ENCODE measurements around the gene MLYCD.

The MLYCD gene

DNA sequence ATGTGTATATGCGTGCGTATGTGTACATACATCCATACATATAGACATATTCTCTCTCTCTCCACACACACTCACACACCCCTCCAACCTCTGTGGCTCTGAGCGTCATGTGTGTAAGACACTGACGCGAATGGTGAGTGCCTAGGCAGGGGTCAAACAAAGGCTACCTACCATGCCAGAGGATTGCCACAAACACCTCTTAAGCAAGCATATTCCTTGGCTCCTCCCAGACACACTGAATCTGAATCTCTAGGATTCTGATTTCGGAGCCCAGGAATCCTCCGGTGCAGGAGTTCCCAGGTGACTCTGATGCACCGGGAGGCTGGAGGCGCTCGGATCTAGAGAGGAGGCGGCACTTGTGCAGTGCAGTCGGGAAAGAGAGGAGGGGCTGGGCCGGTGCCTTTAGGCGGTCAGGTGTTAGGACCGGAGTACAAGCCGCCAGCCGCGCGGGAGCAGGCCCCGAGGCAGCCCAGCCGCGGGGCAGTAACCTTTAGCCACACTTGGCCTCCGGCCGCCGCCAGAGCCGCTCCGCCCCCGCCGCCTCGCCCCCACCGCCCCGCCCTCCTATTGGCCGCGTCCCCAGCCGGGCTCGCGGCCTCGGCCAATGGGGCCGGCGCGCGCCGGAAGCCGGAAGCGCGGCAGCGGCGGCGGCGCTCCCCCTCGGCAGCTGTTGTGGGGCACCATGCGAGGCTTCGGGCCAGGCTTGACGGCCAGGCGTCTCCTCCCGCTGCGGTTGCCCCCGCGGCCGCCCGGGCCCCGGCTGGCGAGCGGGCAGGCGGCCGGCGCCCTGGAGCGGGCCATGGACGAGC lies at the start of gene MLYCD:
Gene MLYCD (plus strand): TSS at position 653 of the 809 bp plus-strand sequence. CDS start 30 bp downstream, at position 683.
- peak; percentile 64 for DNase-seq (ENCODE audit: low read depth)

- DNase-seq (ENCODE audit: low read depth) = no peak
Observed at GRCh38 chr16:83849421-83849820, 49.5 kb upstream of the MLYCD start.

GRCh38 chr16:83850947-83851346 lies 48.0 kb upstream of the MLYCD start:
- DNase-seq (ENCODE audit: low read depth) = no peak

DNA sequence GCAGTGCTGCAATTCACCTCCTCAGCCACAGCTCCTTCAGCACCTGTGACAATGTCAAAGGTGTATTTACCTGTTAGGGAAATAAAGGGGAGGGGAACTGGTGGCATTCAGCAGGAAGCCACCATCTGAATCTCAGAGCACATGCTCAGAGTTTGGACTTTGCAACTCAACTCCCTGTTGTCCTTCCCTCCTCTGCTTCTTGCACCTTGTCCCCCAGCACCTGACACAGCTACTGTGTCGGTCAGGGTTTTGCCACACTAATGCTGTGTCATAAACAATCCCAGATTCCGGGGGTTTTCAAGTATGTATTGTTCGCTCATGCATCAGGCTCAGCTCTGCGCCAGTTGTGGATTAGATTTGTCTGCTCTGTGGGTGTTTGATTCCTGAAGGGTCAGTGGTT lies 47.4 kb upstream of the MLYCD start:
- DNase-seq (ENCODE audit: low read depth) = no peak

- no peak for DNase-seq (ENCODE audit: low read depth)
Observed at GRCh38 chr16:83852774-83853173, 46.1 kb upstream of the MLYCD start.

DNA sequence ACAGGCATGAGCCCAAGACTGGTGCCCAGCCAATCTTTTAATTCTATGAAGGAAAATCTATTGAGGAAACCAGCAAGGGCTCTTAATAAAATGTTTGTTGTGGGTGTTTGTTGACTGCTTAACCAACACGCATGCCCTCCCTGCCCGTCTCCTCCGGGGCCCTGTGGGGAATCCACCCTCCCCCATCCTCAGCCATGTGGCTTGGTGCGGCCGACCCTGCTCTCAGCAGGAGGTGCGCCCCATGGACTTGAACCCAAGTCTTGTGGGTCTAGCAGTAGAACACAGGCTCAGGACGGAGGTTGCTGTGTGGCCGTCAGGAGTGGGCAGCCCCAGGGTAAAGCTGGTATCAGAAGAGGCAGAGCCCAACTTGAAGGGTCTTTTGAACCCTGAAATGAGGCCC lies 45.1 kb upstream of the MLYCD start:
- DNase-seq (ENCODE audit: low read depth) = no peak

DNA sequence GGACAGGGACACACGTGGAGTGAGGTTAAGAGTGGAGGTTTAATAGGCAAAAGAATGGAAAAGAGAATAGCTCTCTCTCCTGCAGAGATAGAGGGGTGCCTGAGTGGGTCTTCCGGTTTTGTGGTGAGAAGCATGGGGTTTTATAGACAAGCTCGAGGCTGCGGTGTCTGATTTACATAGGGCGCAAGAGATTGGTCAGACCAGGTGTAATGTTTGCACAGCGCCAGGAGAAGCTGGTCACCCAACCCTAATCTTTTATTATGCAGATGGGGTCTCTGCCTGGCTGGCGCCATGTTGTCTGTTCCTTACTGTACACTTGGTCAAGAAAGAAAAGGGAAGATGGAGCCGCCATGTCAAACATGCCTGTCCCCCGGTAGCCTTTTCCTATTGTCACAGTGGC lies 44.5 kb upstream of the MLYCD start:
- DNase-seq (ENCODE audit: low read depth) = no peak

DNA sequence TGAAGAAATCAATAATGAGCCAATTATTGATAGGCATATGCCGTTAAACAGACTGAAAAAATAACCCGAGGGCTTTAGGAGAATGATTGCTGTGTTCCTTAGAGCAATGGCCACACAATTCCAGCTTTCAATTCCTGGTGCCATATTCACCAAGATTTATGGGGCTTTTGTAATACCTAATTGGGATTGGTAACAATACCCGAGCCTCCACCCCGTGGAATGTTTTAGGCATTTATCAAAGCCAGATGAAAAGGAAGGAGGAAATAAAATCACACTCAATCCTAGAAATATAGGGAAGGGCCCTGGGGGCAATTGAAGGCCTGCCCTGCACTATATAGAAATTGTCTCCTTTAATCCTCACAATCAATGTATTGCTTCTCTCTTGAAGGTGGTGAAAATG lies 42.1 kb upstream of the MLYCD start:
- no peak for DNase-seq (ENCODE audit: low read depth)

DNA sequence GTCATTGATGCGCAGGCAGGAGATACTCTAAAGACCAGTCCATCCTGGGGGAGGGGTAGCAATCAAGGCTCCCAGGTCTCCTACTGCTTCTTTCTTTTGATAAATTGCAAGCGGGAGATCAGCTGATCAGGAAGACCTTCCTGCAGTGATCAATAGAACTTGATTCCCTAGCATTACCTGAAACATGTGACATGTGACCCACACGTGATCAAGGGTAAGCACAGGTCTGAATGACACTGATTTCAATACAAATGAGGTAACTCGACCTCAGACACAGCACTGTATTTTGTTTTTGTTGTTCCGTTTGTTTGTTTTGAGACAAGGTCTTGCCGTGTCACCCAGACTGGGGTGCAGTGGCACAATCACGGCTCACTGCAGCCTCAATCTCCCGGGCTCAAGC lies 39.6 kb upstream of the MLYCD start:
- no peak for DNase-seq (ENCODE audit: low read depth)

- DNase-seq (ENCODE audit: low read depth) = no peak
Observed at GRCh38 chr16:83862661-83863060, 36.3 kb upstream of the MLYCD start.

- no peak for DNase-seq (ENCODE audit: low read depth)
Observed at GRCh38 chr16:83863682-83864081, 35.2 kb upstream of the MLYCD start.

GRCh38 chr16:83870830-83871229 lies 28.1 kb upstream of the MLYCD start:
- DNase-seq (ENCODE audit: low read depth) = no peak

DNA sequence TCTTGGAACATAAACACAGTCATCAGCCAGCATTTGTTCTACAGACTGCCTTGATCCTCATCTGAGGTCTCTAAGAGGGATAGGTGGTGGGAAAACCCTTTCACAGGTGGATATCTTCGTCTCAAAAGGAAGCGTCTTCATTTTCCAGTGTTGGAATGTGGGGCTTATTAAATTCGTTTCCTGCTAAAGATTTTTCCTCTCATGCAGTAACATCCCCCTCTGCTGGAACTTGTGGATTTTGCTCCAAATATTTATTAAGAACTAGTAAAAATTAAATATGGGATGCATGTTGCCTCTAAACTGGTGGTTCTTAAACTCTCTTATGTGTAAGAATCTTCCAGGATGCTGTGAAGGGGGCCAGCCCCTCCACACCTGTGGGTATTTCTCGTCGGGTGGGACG lies 20.1 kb upstream of the MLYCD start:
- DNase-seq (ENCODE audit: low read depth) = no peak

DNA sequence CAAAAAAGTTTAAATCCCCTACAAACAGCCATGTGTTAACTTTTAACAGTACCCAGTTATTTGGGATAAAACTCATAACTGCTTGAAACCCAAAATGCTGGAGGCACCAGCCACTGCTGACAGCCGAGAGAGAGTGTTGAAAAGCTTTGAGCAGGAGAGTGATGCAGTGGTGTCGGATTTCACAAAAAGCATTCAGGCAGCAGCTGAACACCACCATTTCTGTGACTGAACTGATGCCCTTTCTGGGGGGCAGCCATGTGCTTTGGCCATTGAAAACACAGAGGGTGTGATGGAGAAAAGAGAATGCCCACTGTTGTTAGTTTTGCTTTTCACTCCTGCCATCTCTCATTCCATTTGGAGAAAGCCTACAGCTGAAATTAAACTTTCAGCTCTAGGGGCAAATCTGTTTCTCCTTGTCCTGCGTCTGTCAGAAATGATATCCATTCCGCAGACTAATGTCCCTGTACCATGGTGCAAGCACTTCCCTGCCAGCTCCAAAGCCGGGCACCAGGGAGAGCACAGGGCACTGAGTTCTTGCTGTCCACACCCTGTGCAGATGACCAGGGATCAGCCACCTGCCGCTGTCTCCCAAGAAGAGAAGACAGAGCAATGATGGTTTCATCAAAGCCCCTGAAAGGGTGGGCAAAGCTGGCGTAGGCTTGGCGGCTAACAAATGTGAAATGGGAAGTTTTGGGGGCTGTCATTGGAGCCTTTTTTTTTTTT lies 16.6 kb upstream of the MLYCD start:
- no peak for DNase-seq (ENCODE audit: low read depth)

DNA sequence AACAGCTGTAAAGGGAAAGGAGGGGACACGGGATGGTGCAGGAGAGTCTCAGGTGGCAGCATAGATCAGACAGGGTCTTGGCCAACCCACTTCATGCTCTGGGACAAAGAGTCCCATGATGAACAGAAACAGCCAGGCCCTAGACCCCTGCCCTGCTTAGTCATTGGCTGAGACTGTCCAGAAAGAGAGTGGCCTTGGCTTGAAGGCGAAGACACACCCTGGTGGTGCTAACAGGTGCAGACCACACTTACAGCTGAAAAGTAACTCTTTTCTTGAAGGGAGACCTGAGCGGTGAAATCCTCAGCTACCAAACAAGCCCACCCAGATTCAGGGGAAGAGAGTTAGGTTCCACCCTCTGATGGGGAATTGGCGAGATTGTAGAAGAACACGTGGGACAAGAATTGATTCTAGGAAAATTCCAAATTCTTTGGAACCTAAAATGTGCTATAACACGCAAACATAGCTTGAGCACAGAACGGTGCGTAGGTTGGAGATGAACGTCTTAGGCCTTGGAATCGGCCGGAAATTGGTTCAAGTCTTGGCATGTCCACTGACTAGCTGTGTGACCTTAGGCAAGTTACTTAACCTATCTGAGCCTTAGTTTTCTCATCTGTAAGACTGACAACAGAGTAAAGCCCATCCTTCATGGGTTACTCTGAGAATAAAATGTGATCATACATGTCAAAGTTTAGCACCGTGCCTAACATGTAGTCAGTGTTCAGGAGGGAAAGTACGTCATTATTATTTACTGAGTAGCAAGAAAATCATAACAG lies 12.5 kb upstream of the MLYCD start:
- DNase-seq (ENCODE audit: low read depth) = no peak

DNA sequence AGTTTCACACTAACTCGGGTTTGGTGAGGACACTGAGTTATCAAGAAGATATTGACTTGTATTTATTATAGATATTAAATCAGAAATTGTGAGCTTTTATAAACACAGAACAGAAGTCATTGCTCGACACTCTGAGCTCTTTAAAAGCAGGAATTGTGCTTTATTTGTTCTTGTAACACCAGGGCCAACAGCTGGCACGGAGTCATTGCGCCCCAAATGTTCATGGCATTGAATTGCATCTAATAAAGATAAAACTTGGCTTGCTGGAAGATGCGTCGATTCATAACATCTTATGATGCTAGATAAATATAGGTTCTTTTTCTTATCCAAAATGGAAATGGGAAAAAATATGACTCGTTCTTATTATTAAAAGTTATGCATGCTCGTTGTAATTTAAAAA lies 11.8 kb upstream of the MLYCD start:
- DNase-seq (ENCODE audit: low read depth) = no peak

GRCh38 chr16:83887564-83887963 lies 11.4 kb upstream of the MLYCD start:
- DNase-seq (ENCODE audit: low read depth) = no peak

DNA sequence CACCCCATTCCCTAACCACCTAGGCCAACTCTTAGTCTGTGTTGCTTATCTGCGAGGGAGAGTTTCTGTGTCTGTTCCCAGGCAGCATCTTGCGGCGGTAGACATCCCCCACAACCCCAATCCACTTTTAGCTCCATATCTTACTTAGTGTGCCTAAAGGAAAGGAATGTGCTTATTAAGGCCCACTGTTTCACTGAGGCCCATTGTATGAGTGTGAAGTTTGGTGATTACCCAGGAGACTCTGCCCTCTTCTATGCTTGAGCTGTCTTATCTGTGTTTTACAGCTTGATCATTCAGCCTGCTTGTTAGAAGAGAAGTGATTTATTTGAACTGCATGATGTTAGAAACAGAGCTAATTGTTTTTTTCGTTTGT lies 10.3 kb upstream of the MLYCD start:
- DNase-seq (ENCODE audit: low read depth) = no peak

DNA sequence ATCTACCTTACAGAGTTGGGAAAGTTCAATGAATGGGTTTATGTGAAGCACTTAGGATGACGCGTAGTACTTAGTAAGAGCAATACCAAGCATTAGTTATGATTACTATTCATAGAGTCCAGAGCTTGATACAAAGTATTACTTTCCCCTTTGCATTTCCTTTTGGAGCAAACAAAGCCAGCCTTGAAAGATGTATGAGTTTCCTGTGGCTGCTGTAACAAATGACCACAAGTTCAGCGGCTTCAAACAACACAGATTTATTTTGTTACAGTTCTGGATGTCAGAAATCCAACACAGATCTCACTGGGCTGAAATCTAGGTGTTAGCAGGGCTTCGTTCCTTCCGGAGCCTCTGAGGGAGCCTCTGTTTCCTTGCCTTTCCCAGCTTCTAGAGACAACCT lies 8.6 kb upstream of the MLYCD start:
- no peak for DNase-seq (ENCODE audit: low read depth)

- no peak for DNase-seq (ENCODE audit: low read depth)
Observed at GRCh38 chr16:83891742-83892141, 7.2 kb upstream of the MLYCD start.

DNA sequence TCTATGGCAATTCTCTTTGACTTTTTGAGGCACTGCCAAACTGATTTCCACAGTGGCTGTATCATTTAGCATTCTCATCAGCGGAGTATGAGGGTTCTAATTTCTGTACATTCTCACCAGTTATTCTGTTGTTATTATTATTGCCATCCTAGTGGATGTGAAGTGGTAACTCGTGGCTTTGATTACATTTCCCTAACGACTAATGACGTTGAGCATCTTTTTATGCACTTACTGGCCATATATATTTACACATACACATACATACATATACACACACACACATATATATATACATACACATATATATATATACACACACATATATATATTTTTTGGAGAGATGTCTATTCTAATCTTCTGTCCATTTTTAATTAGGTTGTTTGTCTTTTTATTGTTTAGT lies 3.7 kb upstream of the MLYCD start:
- DNase-seq (ENCODE audit: low read depth) = no peak

DNA sequence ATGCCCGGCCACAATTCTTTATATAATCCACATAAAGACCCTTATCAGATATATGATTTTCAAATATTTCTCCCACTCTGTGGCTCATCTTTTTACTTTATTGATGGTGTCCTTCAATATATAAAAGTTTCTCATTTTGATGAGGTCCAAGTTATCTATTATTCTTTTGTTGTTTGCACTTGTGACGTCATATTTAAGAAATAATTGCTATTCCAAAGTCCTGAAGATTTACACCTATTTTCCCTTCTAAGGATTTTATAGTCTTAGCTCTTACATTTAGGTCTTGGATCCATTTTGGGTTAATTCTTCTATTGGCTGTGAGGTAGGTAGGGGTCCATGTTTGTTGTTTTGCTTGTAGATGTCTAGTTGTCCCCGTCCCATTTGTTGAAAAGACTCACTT lies 3.0 kb upstream of the MLYCD start:
- no peak for DNase-seq (ENCODE audit: low read depth)

All from activated T-cell treated with anti-CD3 and anti-CD28 coated beads for 1 hour (primary cell).